ENCODE measurements around the gene LYRM2. TPM values are rescaled to one million over a fixed set of nuclear protein-coding genes. Genes with fewer than 3 reads are reported as not detected.

The LYRM2 gene
- total RNA-seq, 5 donors from 2014 or later (not counting 1 experiment from before 2014, with no cell fraction given) = 18.9 to 27.0 (median 23.5) TPM

DNA sequence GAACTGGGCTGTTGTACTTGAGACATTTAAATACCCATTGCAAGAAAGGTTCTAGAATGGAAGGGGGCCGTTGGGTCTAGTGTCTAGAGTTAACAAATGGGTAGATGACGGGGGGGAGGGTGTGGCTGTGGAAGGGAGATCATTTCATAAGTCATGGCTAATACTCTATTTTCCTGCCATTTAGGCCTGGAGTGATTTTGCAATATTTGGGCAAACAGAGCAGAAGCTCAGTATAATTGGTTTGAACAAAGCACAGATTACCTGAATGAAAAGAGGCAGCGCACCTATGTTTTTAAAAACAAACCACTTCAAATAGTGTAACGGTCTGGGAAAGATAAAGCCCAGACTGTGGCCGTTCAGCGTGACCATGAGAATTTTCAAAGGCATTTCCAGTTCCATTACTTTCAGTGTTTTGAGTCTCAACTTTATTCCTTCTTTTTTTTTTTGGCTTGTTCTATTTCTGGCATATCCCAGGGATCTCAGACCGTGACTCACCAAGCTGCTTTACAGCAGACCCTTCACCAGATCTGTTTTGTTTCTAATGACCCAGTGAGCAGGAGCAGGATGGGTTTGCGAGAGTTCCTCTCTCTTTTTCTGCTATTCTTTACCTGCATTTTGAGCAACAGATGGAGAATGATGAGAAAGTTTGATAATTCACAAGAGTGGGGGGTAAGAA, 73.7 kb downstream of the LYRM2 start:
- Histone ChIP-seq H3K4me1 (ENCODE audit: control insufficient read depth in 1 of 2, extremely low read depth in 1 of 2, insufficient read depth in 2 of 2, low read length in 2 of 2) (no peaks in the 10 kb centered on the region), H3K36me3 (ENCODE audit: control insufficient read depth in 2 of 2, extremely low read depth in 1 of 2, insufficient read depth in 1 of 2, low read length in 1 of 2) (no peaks in the 10 kb centered on the region), H3K4me3 (ENCODE audit: control insufficient read depth in 1 of 2, extremely low read depth in 1 of 2, low read length in 1 of 2) (no peak overlapping the region), H3K9me3 (no peaks in the 10 kb centered on the region), H3K27me3 (replicated peaks in 1 of 2; ENCODE audit: control insufficient read depth in 2 of 2, extremely low read depth in 1 of 2, insufficient read depth in 2 of 2, low read length in 1 of 2) (no peaks in the 10 kb centered on the region), H3K27ac (ENCODE audit: low read length) (no peak overlapping the region)
- Mint-ChIP-seq H3K4me3 (no peak overlapping the region), H3K27ac (no peak overlapping the region), H3K27me3 (no peaks in the 10 kb centered on the region), H3K9me3 (no peaks in the 10 kb centered on the region), H3K36me3 (no peaks in the 10 kb centered on the region), H3K4me1 (no peaks in the 10 kb centered on the region)
- ATAC-seq (replicated peaks in 1 of 4) (no peak), DNase-seq (no peak)
- ChIA-PET POLR2A (interaction anchor here in 1 of 2 donors (0.6 kb wide), 1 partner anchor 46 kb away, joined by 6 read pairs; no protein-coding TSS in a partner anchor), CTCF (no interaction called here)
- WGBS (ENCODE audit: insufficient coverage) = 90% methylated on average over 2 of the region's 8 CpGs

GRCh38 chr6:89563866-89564265, 74.7 kb downstream of the LYRM2 start:
- Histone ChIP-seq H3K27ac (ENCODE audit: low read length) (no peak overlapping the region), H3K4me1 (ENCODE audit: control insufficient read depth in 1 of 2, extremely low read depth in 1 of 2, insufficient read depth in 2 of 2, low read length in 2 of 2) (no peaks in the 10 kb centered on the region), H3K9me3 (no peaks in the 10 kb centered on the region), H3K27me3 (replicated peaks in 1 of 2; ENCODE audit: control insufficient read depth in 2 of 2, extremely low read depth in 1 of 2, insufficient read depth in 2 of 2, low read length in 1 of 2) (no peaks in the 10 kb centered on the region), H3K36me3 (ENCODE audit: control insufficient read depth in 2 of 2, extremely low read depth in 1 of 2, insufficient read depth in 1 of 2, low read length in 1 of 2) (no peaks in the 10 kb centered on the region), H3K4me3 (ENCODE audit: control insufficient read depth in 1 of 2, extremely low read depth in 1 of 2, low read length in 1 of 2) (no peak overlapping the region)
- DNase-seq = no peak
- Mint-ChIP-seq H3K4me3 (no peak overlapping the region), H3K27me3 (no peaks in the 10 kb centered on the region), H3K9me3 (no peaks in the 10 kb centered on the region), H3K27ac (no peak overlapping the region), H3K4me1 (no peaks in the 10 kb centered on the region), H3K36me3 (no peaks in the 10 kb centered on the region)
- CTCF ChIA-PET = no interaction called here
- ATAC-seq (replicated peaks in 1 of 4) = no peak
- POLR2A ChIA-PET = no interaction called here
- 100% methylated on average over 1 of the region's 1 CpG for WGBS (ENCODE audit: insufficient coverage)

- Histone ChIP-seq H3K4me1 (ENCODE audit: control insufficient read depth in 1 of 2, extremely low read depth in 1 of 2, insufficient read depth in 2 of 2, low read length in 2 of 2) (no peaks in the 10 kb centered on the region), H3K36me3 (ENCODE audit: control insufficient read depth in 2 of 2, extremely low read depth in 1 of 2, insufficient read depth in 1 of 2, low read length in 1 of 2) (no peaks in the 10 kb centered on the region), H3K27me3 (replicated peaks in 1 of 2; ENCODE audit: control insufficient read depth in 2 of 2, extremely low read depth in 1 of 2, insufficient read depth in 2 of 2, low read length in 1 of 2) (no peaks in the 10 kb centered on the region), H3K4me3 (ENCODE audit: control insufficient read depth in 1 of 2, extremely low read depth in 1 of 2, low read length in 1 of 2) (no peak overlapping the region), H3K27ac (ENCODE audit: low read length) (no peak overlapping the region), H3K9me3 (no peaks in the 10 kb centered on the region)
- ChIA-PET POLR2A (no interaction called here), CTCF (no interaction called here)
- ATAC-seq (replicated peaks in 1 of 4) = no peak
- DNase-seq = no peak
- 83% methylated on average over 18 of the region's 21 CpGs for WGBS (ENCODE audit: insufficient coverage)
- no peak overlapping the region for H3K4me3 Mint-ChIP-seq
- H3K4me1 Mint-ChIP-seq = no peaks in the 10 kb centered on the region
- H3K36me3 Mint-ChIP-seq = peaks cover under 1% of the 10 kb centered on the region
- H3K9me3 Mint-ChIP-seq = peaks cover 0 to under 1% (median 0%) of the 10 kb centered on the region in 3 donors
- H3K27me3 Mint-ChIP-seq = no peaks in the 10 kb centered on the region
- H3K27ac Mint-ChIP-seq = no peak overlapping the region
Observed at GRCh38 chr6:89562093-89562973, 76.2 kb downstream of the LYRM2 start.

DNA sequence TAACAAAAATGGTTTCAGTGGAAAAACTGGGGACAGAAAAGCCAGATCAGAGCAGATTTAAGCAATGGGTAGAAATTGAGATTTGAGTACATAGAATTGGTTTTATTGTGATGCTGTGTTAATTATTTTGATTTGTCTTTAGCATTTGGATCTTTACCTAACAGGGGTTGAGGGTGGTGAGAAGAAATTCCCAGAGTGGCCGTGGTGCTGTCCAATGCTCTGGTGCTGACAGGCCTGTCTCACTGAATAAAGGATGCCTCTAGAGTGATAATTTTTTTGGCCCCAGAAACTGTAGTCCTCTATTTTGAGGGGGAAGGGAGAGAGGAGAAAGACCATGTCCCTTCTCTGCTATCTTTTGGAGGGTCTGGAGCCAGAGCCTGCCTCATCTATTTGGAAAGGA, 79.1 kb downstream of the LYRM2 start:
- Histone ChIP-seq H3K36me3 (ENCODE audit: control insufficient read depth in 2 of 2, extremely low read depth in 1 of 2, insufficient read depth in 1 of 2, low read length in 1 of 2) (no peaks in the 10 kb centered on the region), H3K4me3 (ENCODE audit: control insufficient read depth in 1 of 2, extremely low read depth in 1 of 2, low read length in 1 of 2) (no peak overlapping the region), H3K27me3 (replicated peaks in 1 of 2; ENCODE audit: control insufficient read depth in 2 of 2, extremely low read depth in 1 of 2, insufficient read depth in 2 of 2, low read length in 1 of 2) (no peaks in the 10 kb centered on the region), H3K9me3 (no peaks in the 10 kb centered on the region), H3K4me1 (ENCODE audit: control insufficient read depth in 1 of 2, extremely low read depth in 1 of 2, insufficient read depth in 2 of 2, low read length in 2 of 2) (no peaks in the 10 kb centered on the region), H3K27ac (ENCODE audit: low read length) (no peak overlapping the region)
- Mint-ChIP-seq H3K27me3 (no peaks in the 10 kb centered on the region), H3K9me3 (peaks cover 0 to 7% (median 6%) of the 10 kb centered on the region in 3 donors), H3K4me1 (no peaks in the 10 kb centered on the region), H3K27ac (no peak overlapping the region), H3K4me3 (no peak overlapping the region), H3K36me3 (peaks cover 6% of the 10 kb centered on the region)
- CTCF ChIA-PET = no interaction called here
- DNase-seq (no peak), ATAC-seq (replicated peaks in 1 of 4) (no peak)
- WGBS (ENCODE audit: insufficient coverage) = 89% methylated on average over 1 of the region's 1 CpG
- POLR2A ChIA-PET = no interaction called here

GRCh38 chr6:89555806-89556205, 82.7 kb downstream of the LYRM2 start:
- POLR2A ChIA-PET = no interaction called here
- Mint-ChIP-seq H3K36me3 (peaks cover 6% of the 10 kb centered on the region), H3K4me1 (no peaks in the 10 kb centered on the region), H3K27me3 (peaks cover 0 to 2% of the 10 kb centered on the region in 2 donors), H3K9me3 (peaks cover 0 to 7% (median 6%) of the 10 kb centered on the region in 3 donors), H3K4me3 (no peak overlapping the region), H3K27ac (no peak overlapping the region)
- Histone ChIP-seq H3K27ac (ENCODE audit: low read length) (no peak overlapping the region), H3K9me3 (no peaks in the 10 kb centered on the region), H3K36me3 (ENCODE audit: control insufficient read depth in 2 of 2, extremely low read depth in 1 of 2, insufficient read depth in 1 of 2, low read length in 1 of 2) (no peaks in the 10 kb centered on the region), H3K4me1 (ENCODE audit: control insufficient read depth in 1 of 2, extremely low read depth in 1 of 2, insufficient read depth in 2 of 2, low read length in 2 of 2) (no peaks in the 10 kb centered on the region), H3K27me3 (replicated peaks in 1 of 2; ENCODE audit: control insufficient read depth in 2 of 2, extremely low read depth in 1 of 2, insufficient read depth in 2 of 2, low read length in 1 of 2) (no peaks in the 10 kb centered on the region), H3K4me3 (ENCODE audit: control insufficient read depth in 1 of 2, extremely low read depth in 1 of 2, low read length in 1 of 2) (no peak overlapping the region)
- no peak for ATAC-seq (replicated peaks in 1 of 4)
- 0% methylated on average over 1 of the region's 3 CpGs for WGBS (ENCODE audit: insufficient coverage)
- DNase-seq = no peak
- CTCF ChIA-PET = no interaction called here

- Histone ChIP-seq H3K4me1 (ENCODE audit: control insufficient read depth in 1 of 2, extremely low read depth in 1 of 2, insufficient read depth in 2 of 2, low read length in 2 of 2) (no peaks in the 10 kb centered on the region), H3K4me3 (ENCODE audit: control insufficient read depth in 1 of 2, extremely low read depth in 1 of 2, low read length in 1 of 2) (no peak overlapping the region), H3K36me3 (ENCODE audit: control insufficient read depth in 2 of 2, extremely low read depth in 1 of 2, insufficient read depth in 1 of 2, low read length in 1 of 2) (no peaks in the 10 kb centered on the region), H3K27me3 (replicated peaks in 1 of 2; ENCODE audit: control insufficient read depth in 2 of 2, extremely low read depth in 1 of 2, insufficient read depth in 2 of 2, low read length in 1 of 2) (no peaks in the 10 kb centered on the region), H3K27ac (ENCODE audit: low read length) (no peak overlapping the region), H3K9me3 (no peaks in the 10 kb centered on the region)
- CTCF ChIA-PET = no interaction called here
- no peak overlapping the region for H3K4me3 Mint-ChIP-seq
- POLR2A ChIA-PET = no interaction called here
- no peak for DNase-seq
- no peak for ATAC-seq (replicated peaks in 1 of 4)
- no CpG with 5 or more reads among the region's 4 CpGs for WGBS (ENCODE audit: insufficient coverage)
- peaks cover 6% of the 10 kb centered on the region for H3K36me3 Mint-ChIP-seq
- H3K27me3 Mint-ChIP-seq = peaks cover 0 to 2% of the 10 kb centered on the region in 2 donors
- peaks cover 0 to 7% (median 6%) of the 10 kb centered on the region in 3 donors for H3K9me3 Mint-ChIP-seq
- no peaks in the 10 kb centered on the region for H3K4me1 Mint-ChIP-seq
- H3K27ac Mint-ChIP-seq = no peak overlapping the region
Observed at GRCh38 chr6:89555031-89555430, 83.5 kb downstream of the LYRM2 start.
